GM10266 (cell line): Measurements from ENCODE around the gene PRKCA.

Experiments used
- DNase-seq: peaks from one replicate; pipeline ENCODE4 v3.0.0; 2012; ENCODE audit errors: extremely low spot score
- TF ChIP-seq, protein P1 (sequence below): IDR thresholded peaks from 2 replicates; pipeline ENCODE4 v1.5.1; 2012; ENCODE audit warnings: mild to moderate bottlenecking, low read depth; ENCODE audit not compliant: control insufficient read depth, insufficient read depth; ENCODE audit errors: missing control alignments

PRKCA gene

DNA sequence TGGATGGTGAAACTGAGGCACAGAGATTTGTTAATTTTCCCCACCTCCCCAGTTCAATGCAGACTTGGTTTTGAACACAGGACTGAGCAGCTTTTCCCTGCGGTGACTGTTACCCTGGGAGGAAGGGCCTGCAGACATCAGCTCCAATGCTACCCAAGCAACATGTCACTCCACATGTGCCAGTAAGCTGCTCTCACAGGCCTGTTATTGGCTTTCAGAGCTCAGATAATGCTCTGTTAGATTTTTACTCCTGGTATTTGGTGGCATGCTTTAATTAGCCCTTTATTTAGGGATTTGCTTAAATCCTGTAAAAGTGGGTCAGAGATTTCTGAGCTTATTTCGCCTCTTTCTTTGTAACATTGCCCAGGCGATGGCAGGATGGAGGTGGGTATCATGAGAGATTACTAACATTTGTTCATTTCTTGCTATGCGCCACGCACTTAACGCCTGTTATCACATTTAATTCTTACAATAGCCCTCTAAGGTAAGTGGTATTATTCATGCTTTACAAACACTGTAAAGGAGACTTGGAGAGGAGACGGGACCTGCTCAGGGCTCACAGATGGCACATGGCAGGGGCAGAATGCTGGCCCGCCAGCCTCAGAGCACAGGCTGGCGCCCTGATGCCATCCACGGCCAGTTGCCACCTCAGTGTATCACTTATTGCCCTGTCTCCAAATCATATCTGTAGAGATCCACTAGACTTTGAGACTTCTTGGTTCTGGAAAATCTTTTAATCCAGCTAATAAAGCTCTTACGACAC is 448.5 kb downstream of the PRKCA start:
- TF ChIP-seq, protein P1, sequence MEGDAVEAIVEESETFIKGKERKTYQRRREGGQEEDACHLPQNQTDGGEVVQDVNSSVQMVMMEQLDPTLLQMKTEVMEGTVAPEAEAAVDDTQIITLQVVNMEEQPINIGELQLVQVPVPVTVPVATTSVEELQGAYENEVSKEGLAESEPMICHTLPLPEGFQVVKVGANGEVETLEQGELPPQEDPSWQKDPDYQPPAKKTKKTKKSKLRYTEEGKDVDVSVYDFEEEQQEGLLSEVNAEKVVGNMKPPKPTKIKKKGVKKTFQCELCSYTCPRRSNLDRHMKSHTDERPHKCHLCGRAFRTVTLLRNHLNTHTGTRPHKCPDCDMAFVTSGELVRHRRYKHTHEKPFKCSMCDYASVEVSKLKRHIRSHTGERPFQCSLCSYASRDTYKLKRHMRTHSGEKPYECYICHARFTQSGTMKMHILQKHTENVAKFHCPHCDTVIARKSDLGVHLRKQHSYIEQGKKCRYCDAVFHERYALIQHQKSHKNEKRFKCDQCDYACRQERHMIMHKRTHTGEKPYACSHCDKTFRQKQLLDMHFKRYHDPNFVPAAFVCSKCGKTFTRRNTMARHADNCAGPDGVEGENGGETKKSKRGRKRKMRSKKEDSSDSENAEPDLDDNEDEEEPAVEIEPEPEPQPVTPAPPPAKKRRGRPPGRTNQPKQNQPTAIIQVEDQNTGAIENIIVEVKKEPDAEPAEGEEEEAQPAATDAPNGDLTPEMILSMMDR = no peak
- DNase-seq = no peak

DNA sequence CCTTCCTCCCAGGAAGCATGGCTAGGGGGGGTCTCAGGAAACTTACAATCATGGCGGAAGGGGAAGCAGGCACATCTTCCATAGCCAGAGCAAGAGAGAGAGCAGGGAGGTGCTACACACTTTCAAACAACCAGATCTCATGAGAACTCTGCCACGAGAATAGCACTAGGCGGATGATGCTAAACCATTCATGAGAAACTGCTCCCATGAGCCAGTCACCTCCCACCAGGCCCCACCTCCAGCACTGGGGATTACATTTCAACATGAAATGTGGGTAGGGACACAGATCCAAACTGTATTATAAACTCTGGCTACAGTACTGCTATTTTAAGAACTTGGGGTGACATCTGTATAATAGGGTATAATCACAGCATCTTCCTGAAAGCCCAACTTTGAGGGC is 449.4 kb downstream of the PRKCA start:
- no peak for DNase-seq
- TF ChIP-seq, protein P1 = no peak

DNA sequence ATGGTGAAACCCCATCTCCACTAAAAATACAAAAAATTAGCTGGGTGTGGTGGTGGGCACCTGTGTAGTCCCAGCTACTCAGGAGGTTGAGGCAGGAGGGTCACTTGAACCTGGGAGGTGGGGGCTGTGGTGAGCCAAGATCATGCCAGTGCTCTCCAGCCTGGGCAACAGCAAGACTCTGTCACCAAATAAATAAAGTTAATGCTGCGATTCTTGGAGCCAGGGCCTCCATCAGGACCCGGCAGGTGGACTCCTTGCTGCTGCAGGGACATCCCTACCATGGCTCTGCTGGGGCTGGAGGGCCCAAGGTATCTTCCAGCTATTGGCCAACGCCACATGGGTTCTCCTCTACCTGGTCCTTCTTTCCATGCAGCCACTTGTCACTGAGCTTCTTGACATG is 450.0 kb downstream of the PRKCA start:
- TF ChIP-seq, protein P1 = no peak
- no peak for DNase-seq

DNA sequence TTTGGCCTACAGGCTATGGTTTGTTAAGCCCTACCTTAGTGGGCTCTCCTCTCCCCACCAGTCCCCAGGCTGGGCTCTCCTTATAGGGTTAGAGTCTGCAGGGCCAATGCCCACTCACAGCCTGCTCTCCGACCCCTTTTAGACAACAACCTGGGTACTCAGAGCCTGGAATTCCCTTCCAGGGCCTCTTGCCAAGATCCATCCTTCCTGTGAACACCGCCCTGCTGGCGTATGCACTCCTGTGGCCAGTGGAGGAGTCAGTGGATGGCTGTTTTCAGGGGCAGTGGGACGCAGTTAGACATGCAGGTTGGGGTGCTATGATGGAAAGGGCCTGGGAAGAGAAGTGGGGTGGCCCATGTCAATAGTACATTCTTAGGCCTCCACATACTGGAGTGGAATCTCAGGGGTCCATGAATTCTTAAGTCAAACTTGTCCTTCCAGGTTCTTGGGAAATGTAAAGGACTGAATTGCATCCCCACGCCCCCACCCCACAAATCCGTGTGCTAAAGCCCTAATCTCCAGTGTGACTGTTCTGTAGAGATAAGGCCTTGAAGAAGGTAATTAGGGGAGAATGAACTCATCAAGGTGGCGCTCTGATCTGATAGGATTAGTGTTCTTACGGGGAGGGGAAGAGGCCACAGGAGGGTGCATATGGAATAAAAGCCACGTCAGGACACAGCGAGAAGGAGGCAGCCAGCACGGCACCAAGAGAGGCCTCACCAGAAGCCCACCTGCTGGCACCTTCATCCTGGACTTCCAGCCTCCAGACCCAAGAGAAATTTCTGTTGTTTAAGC is 450.9 kb downstream of the PRKCA start:
- TF ChIP-seq, protein P1 = no peak
- DNase-seq = no peak

DNA sequence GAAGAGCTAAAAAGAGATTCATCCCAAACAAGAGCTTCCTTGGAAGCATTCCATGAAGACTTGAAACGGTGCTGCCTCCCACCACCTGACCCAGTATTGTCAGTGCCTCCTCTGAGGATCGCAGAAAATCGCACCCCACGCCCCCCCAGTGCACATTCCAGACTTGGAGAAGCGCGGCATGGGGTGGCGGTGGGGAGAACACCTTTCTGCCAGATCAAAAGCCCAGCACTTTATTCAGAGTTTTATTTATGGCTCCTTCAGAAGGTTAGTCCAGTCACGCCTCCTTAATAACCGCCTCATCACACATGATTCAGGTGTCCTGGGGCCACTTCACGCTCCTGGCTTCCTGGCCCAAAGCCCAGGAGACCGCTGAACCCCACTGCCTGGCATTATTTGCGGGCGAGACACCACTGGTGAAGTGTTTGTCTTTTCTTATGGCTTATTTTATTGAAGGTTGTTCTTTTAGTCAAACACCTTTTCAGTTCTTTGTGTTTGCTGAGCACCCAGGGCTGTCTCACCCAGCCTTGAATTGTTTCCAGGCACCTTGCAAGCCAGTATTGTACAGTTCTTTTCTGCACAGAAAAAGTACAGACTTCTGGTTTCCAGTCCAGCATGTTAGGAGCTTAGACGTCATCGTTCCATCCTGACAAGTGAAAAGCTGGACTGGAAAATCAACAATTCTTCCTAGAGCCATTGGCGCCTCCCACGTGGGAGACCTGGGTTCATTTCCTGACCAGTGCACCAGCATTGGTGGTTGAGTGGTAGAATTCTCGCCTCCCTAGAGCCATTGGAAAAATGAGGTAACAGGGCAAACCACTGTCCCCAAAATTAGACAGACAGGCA is 452.9 kb downstream of the PRKCA start:
- DNase-seq = no peak
- TF ChIP-seq, protein P1 = no peak

DNA sequence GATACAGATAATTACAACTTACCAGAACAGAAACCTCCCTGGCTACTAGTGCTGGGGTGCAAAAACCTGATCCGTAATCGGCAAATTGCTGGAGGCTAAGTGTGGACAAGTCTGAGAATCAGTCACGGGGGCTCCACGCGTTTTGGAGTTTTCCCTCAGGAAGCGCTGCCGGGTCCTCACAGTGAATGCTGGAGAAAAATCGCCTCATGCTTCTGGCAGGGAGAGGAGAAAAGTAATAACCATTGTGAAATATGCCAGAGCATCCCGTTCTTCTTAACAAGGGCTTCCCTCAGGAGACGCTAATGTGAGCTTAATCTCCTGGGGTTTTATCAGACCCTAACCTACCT is 453.5 kb downstream of the PRKCA start:
- no peak for DNase-seq
- TF ChIP-seq, protein P1 = no peak
